PC-3 (cell line): ENCODE results near the gene SFI1. TPM values are rescaled to one million over a fixed set of nuclear protein-coding genes. Genes with fewer than 3 reads are reported as not detected.
A peak's percentile ranks its signal among the peaks of the same experiment; 100 is the strongest.

Experiments
- ATAC-seq: fragments of 200-7000 bp; cut with Tn5 transposase; 2 replicates; pipeline ENCODE4 v1.9.1; 2020; ENCODE audit warnings: mild to moderate bottlenecking, moderate library complexity
- BruUV-seq: library from RNA; stranded (reverse); fragments of 400-500 nt; replicated peaks from 2 replicates; lab custom pipeline; 2021; lab: Mats Ljungman, UMichigan
- CTCF ChIA-PET: fragments of 300-600 bp; sonication (Branson Sonifier 250); formaldehyde crosslinking; loops from one replicate; lab custom pipeline; 2022; ENCODE audit warnings: antibody characterized with exemption; lab: Charles Lee
- POLR2A ChIA-PET: fragments of 300-600 bp; sonication (Branson Sonifier 250); formaldehyde crosslinking; loops from one replicate; lab custom pipeline; 2022; ENCODE audit warnings: antibody characterized with exemption; ENCODE audit not compliant: unreplicated experiment; lab: Charles Lee
- DNase-seq: peaks from one replicate; pipeline ENCODE4 v3.0.0-alpha.2; 2015
- H2AFZ ChIP-seq: fragments of 300-600 bp; sonication (generic); 2 replicates; pipeline ENCODE4 v1.6.0; 2016; ENCODE audit warnings: antibody characterized with exemption, low read length
- H3F3A ChIP-seq: fragments of 300-600 bp; sonication (generic); one replicate; pipeline ENCODE4 v1.6.0; 2017; ENCODE audit warnings: antibody characterized with exemption, low read length, control low read depth, mild to moderate bottlenecking; ENCODE audit not compliant: unreplicated experiment
- H3K27ac ChIP-seq: fragments of 300-600 bp; sonication (generic); 2 replicates; pipeline ENCODE4 v1.5.1; 2016; ENCODE audit warnings: mild to moderate bottlenecking, low read length
- H3K27me3 ChIP-seq: fragments of 300-600 bp; sonication (generic); 2 replicates; pipeline ENCODE4 v1.6.1; 2016; ENCODE audit warnings: low read length, mixed read lengths
- H3K36me3 ChIP-seq: fragments of 300-600 bp; sonication (generic); 2 replicates; pipeline ENCODE4 v1.6.1; 2016; ENCODE audit warnings: low read depth, mixed run types, low read length, mixed read lengths
- H3K4me1 ChIP-seq: fragments of 300-600 bp; sonication (generic); 2 replicates; pipeline ENCODE4 v1.5.1; 2016; ENCODE audit warnings: low read length; ENCODE audit not compliant: insufficient read depth
- H3K4me2 ChIP-seq: fragments of 300-600 bp; sonication (generic); 2 replicates; pipeline ENCODE4 v1.6.0; 2016; ENCODE audit warnings: low read length
- H3K4me3 ChIP-seq: fragments of 300-600 bp; sonication (generic); 2 replicates; pipeline ENCODE4 v1.5.1; 2016; ENCODE audit warnings: mild to moderate bottlenecking, low read length, mixed read lengths
- H3K79me2 ChIP-seq: fragments of 300-600 bp; sonication (generic); 2 replicates; pipeline ENCODE4 v1.6.1; 2017; ENCODE audit warnings: low read length, mixed read lengths
- H3K9ac ChIP-seq: fragments of 300-600 bp; sonication (generic); 2 replicates; pipeline ENCODE4 v1.6.0; 2016; ENCODE audit warnings: mild to moderate bottlenecking, low read length
- H3K9me2 ChIP-seq: fragments of 300-600 bp; sonication (generic); replicated peaks from 2 replicates; pipeline ENCODE4 v1.6.1; 2016; ENCODE audit warnings: mixed run types, low read length, mixed read lengths
- H3K9me3 ChIP-seq: fragments of 300-600 bp; sonication (generic); 2 replicates; pipeline ENCODE4 v1.6.1; 2016; ENCODE audit warnings: low read length, mixed read lengths
- H4K20me1 ChIP-seq: fragments of 300-600 bp; sonication (generic); 2 replicates; pipeline ENCODE4 v1.6.1; 2016; ENCODE audit warnings: low read length, mixed read lengths
- CTCF ChIP-seq: fragments of 300-600 bp; sonication (generic); conservative IDR thresholded peaks from 2 replicates; pipeline ENCODE4 v1.5.1; 2017; ENCODE audit warnings: antibody characterized with exemption, low read depth, mild to moderate bottlenecking, low read length
- EZH2 ChIP-seq: fragments of 300-600 bp; sonication (generic); IDR thresholded peaks from one replicate; pipeline ENCODE4 v1.6.1; 2017; ENCODE audit warnings: antibody characterized with exemption, mild to moderate bottlenecking, low read length; ENCODE audit not compliant: unreplicated experiment
- EZH2phosphoT487 ChIP-seq: fragments of 300-600 bp; sonication (generic); IDR thresholded peaks from 2 replicates; pipeline ENCODE4 v1.6.1; 2018; ENCODE audit warnings: mild to moderate bottlenecking, antibody characterized with exemption, low read length, borderline replicate concordance
- intact Hi-C: fragments of 100-400 bp; cut with micrococcal nuclease; formaldehyde crosslinking; loops from 2 replicates; pipeline ENCODE4 v1.9.0; 2023
- total RNA-seq: library from RNA; depleted of rRNA; stranded (reverse); fragments of >200 nt; gene quantifications from 2 replicates; pipeline ENCODE4 v1.2.3, GENCODE V29; 2014

The SFI1 gene
- total RNA-seq, 1 experiment from 2014 or later: 22.5 TPM

- ATAC-seq (peak; percentile 95), DNase-seq (peak; percentile 86)
- Histone ChIP-seq H4K20me1 (no peaks in the 10 kb centered on the region), H3K27me3 (no peaks in the 10 kb centered on the region), H3K36me3 (no peaks in the 10 kb centered on the region), H3K4me2 (no peak overlapping the region), H3K4me3 (no peak overlapping the region), H2AFZ (no peak overlapping the region), H3K9me3 (no peaks in the 10 kb centered on the region), H3F3A (no peaks in the 10 kb centered on the region), H3K9me2 (no peaks in the 10 kb centered on the region), H3K79me2 (no peaks in the 10 kb centered on the region), H3K4me1 (peaks cover 14% of the 10 kb centered on the region), H3K27ac (peak overlapping the region; percentile 45), H3K9ac (no peak overlapping the region)
- ChIA-PET POLR2A (interaction anchor here (0.5 kb wide), 1 partner anchor 46 kb away, joined by 7 read pairs; no protein-coding TSS in a partner anchor), CTCF (interaction anchor here (1.3 kb wide), 1 partner anchor 28 kb away, joined by 3 read pairs; no protein-coding TSS in a partner anchor)
- intact Hi-C loops: loop anchor here (1.0 kb wide), 1 partner anchor 41 kb away; no protein-coding TSS in a partner anchor
- TF ChIP-seq EZH2 (no peak), CTCF (no peak), EZH2phosphoT487 (no peak)
- BruUV-seq: no TSS peak
Measured at GRCh38 chr22:31602259-31602952, 106.1 kb downstream of the SFI1 start.

GRCh38 chr22:31603081-31603525 lies 106.8 kb downstream of the SFI1 start:
- TF ChIP-seq EZH2phosphoT487 (no peak), CTCF (no peak), EZH2 (no peak)
- no peaks in the 10 kb centered on the region for H3F3A ChIP-seq
- intact Hi-C loops: no loop called here
- no peak for DNase-seq
- TSS peak; percentile 29 for BruUV-seq
- no peak overlapping the region for H2AFZ ChIP-seq
- no peaks in the 10 kb centered on the region for H3K36me3 ChIP-seq
- no peaks in the 10 kb centered on the region for H3K79me2 ChIP-seq
- no peaks in the 10 kb centered on the region for H3K9me2 ChIP-seq
- H3K9ac ChIP-seq: no peak overlapping the region
- H3K9me3 ChIP-seq: no peaks in the 10 kb centered on the region
- ATAC-seq: no peak
- ChIA-PET CTCF (interaction anchor here (1.3 kb wide), 1 partner anchor 27 kb away, joined by 3 read pairs; no protein-coding TSS in a partner anchor), POLR2A (interaction anchor here (0.5 kb wide), 1 partner anchor 46 kb away, joined by 7 read pairs; no protein-coding TSS in a partner anchor)
- no peaks in the 10 kb centered on the region for H3K27me3 ChIP-seq
- H3K4me3 ChIP-seq: no peak overlapping the region
- peak overlapping the region; percentile 45; the same call in 1 of the 2 replicates for H3K27ac ChIP-seq
- no peak overlapping the region for H3K4me2 ChIP-seq
- no peaks in the 10 kb centered on the region for H4K20me1 ChIP-seq
- peaks cover 14% of the 10 kb centered on the region for H3K4me1 ChIP-seq

DNA sequence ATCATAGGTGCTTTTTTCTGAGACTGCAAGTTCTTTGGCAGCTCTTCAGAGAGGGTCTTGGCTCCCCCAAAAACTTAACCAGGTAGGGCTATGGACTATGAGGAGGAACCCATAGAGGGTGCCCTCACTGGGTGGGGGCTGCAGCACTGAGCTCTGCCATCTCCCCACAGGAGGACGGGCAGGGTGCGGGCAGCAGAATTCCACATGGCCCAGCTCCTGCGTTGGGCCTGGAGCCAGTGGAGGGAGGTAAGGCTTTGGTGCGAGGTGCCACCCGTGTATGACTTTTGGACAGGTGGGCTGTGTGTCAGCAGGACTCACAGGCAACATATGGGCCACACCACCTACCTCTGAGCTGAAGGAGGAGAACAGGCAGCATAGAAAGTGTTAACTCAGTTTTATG lies 107.2 kb downstream of the SFI1 start:
- H3K4me3 ChIP-seq: no peak overlapping the region
- no peak overlapping the region for H3K9ac ChIP-seq
- no TSS peak for BruUV-seq
- DNase-seq (no peak), ATAC-seq (no peak)
- H3K9me3 ChIP-seq: no peaks in the 10 kb centered on the region
- POLR2A ChIA-PET: no interaction called here
- intact Hi-C loops: no loop called here
- H4K20me1 ChIP-seq: no peaks in the 10 kb centered on the region
- no peak overlapping the region for H2AFZ ChIP-seq
- no peaks in the 10 kb centered on the region for H3K27me3 ChIP-seq
- H3K27ac ChIP-seq: no peak overlapping the region
- CTCF ChIA-PET: no interaction called here
- no peaks in the 10 kb centered on the region for H3K36me3 ChIP-seq
- peaks cover 14% of the 10 kb centered on the region for H3K4me1 ChIP-seq
- no peak for TF ChIP-seq EZH2
- TF ChIP-seq CTCF: no peak
- no peak for TF ChIP-seq EZH2phosphoT487
- H3K4me2 ChIP-seq: no peak overlapping the region
- no peaks in the 10 kb centered on the region for H3F3A ChIP-seq
- no peaks in the 10 kb centered on the region for H3K9me2 ChIP-seq
- no peaks in the 10 kb centered on the region for H3K79me2 ChIP-seq
